Duodenal mucosa (tissue), 2 donors: Measurements from ENCODE around the gene DDX18.

Source experiments
- H3K27ac ChIP-seq: one replicate; pipeline ENCODE4 v1.7.0; 2013; ENCODE audit warnings: low read depth, low read length
- H3K27me3 ChIP-seq, 2 donors: one replicate each; pipeline ENCODE4 v1.7.0; 2013; ENCODE audit warnings: low read length in 2 of 2, control low read depth in 1 of 2; ENCODE audit not compliant: insufficient read depth in 2 of 2, control insufficient read depth in 1 of 2
- H3K36me3 ChIP-seq, 2 donors: one replicate each; pipeline ENCODE4 v1.7.0; 2013; ENCODE audit warnings: low read length in 2 of 2, control low read depth in 1 of 2; ENCODE audit not compliant: insufficient read depth in 2 of 2, control insufficient read depth in 1 of 2
- H3K4me1 ChIP-seq, 2 donors: one replicate each; pipeline ENCODE4 v1.7.0; 2013; ENCODE audit warnings: low read length in 2 of 2, control low read depth in 1 of 2; ENCODE audit not compliant: insufficient read depth in 2 of 2, control insufficient read depth in 1 of 2
- H3K4me3 ChIP-seq, 2 donors: one replicate each; pipeline ENCODE4 v1.7.0; 2013; ENCODE audit warnings: low read length in 2 of 2, low read depth in 1 of 2
- H3K9ac ChIP-seq, 2 donors: one replicate each; pipeline ENCODE4 v1.7.0; 2013; ENCODE audit warnings: low read length in 2 of 2, low read depth in 1 of 2
- H3K9me3 ChIP-seq, 2 donors: one replicate each; pipeline ENCODE4 v1.7.0; 2013; ENCODE audit warnings: low read length in 2 of 2, control low read depth in 1 of 2; ENCODE audit not compliant: control insufficient read depth in 1 of 2

Gene DDX18

GRCh38 chr2:117814417-117815264 is at the start of gene DDX18:
TSS of gene DDX18 (plus strand) at chr2:117814691. CDS start at chr2:117814778, 87 bp downstream.
- Histone ChIP-seq H3K27ac (peak within 1 kb of the TSS; percentile 68), H3K9me3 (no peaks in the 10 kb centered on the region), H3K36me3 (peaks cover 14 to 21% of the 10 kb centered on the region in 2 donors), H3K4me3 (peak within 1 kb of the TSS; percentile 83 to 91), H3K27me3 (no peaks in the 10 kb centered on the region), H3K9ac (peak within 1 kb of the TSS; percentile 85 to 91), H3K4me1 (peaks cover 9 to 15% of the 10 kb centered on the region in 2 donors)

- Histone ChIP-seq H3K4me3 (no peak overlapping the region), H3K9me3 (no peaks in the 10 kb centered on the region), H3K4me1 (no peaks in the 10 kb centered on the region), H3K9ac (no peak overlapping the region), H3K36me3 (no peaks in the 10 kb centered on the region), H3K27me3 (no peaks in the 10 kb centered on the region), H3K27ac (no peak overlapping the region)
Measured at GRCh38 chr2:117770730-117771129, 43.8 kb upstream of the DDX18 start.

GRCh38 chr2:117771969-117772630 is 42.4 kb upstream of the DDX18 start:
- Histone ChIP-seq H3K9ac (no peak overlapping the region), H3K4me3 (no peak overlapping the region), H3K27me3 (no peaks in the 10 kb centered on the region), H3K9me3 (no peaks in the 10 kb centered on the region), H3K4me1 (no peaks in the 10 kb centered on the region), H3K27ac (no peak overlapping the region), H3K36me3 (no peaks in the 10 kb centered on the region)

GRCh38 chr2:117774716-117775115 is 39.8 kb upstream of the DDX18 start:
- Histone ChIP-seq H3K36me3 (no peaks in the 10 kb centered on the region), H3K9me3 (no peaks in the 10 kb centered on the region), H3K4me3 (no peak overlapping the region), H3K4me1 (no peaks in the 10 kb centered on the region), H3K27ac (no peak overlapping the region), H3K9ac (no peak overlapping the region), H3K27me3 (no peaks in the 10 kb centered on the region)

GRCh38 chr2:117775703-117776219 is 38.7 kb upstream of the DDX18 start:
- Histone ChIP-seq H3K27ac (no peak overlapping the region), H3K4me3 (no peak overlapping the region), H3K36me3 (no peaks in the 10 kb centered on the region), H3K9me3 (no peaks in the 10 kb centered on the region), H3K4me1 (no peaks in the 10 kb centered on the region), H3K9ac (no peak overlapping the region), H3K27me3 (no peaks in the 10 kb centered on the region)

GRCh38 chr2:117776888-117777287 is 37.6 kb upstream of the DDX18 start:
- Histone ChIP-seq H3K27me3 (no peaks in the 10 kb centered on the region), H3K36me3 (no peaks in the 10 kb centered on the region), H3K4me3 (no peak overlapping the region), H3K9me3 (no peaks in the 10 kb centered on the region), H3K9ac (no peak overlapping the region), H3K4me1 (no peaks in the 10 kb centered on the region), H3K27ac (no peak overlapping the region)

- Histone ChIP-seq H3K27ac (no peak overlapping the region), H3K4me3 (no peak overlapping the region), H3K9ac (no peak overlapping the region), H3K9me3 (no peaks in the 10 kb centered on the region), H3K27me3 (no peaks in the 10 kb centered on the region), H3K4me1 (no peaks in the 10 kb centered on the region), H3K36me3 (no peaks in the 10 kb centered on the region)
Measured at GRCh38 chr2:117785740-117786139, 28.8 kb upstream of the DDX18 start.

GRCh38 chr2:117786520-117786919 is 28.0 kb upstream of the DDX18 start:
- Histone ChIP-seq H3K36me3 (no peaks in the 10 kb centered on the region), H3K4me3 (no peak overlapping the region), H3K4me1 (no peaks in the 10 kb centered on the region), H3K9me3 (no peaks in the 10 kb centered on the region), H3K27ac (no peak overlapping the region), H3K27me3 (no peaks in the 10 kb centered on the region), H3K9ac (no peak overlapping the region)

GRCh38 chr2:117789505-117789904 is 25.0 kb upstream of the DDX18 start:
- Histone ChIP-seq H3K4me3 (no peak overlapping the region), H3K27me3 (no peaks in the 10 kb centered on the region), H3K4me1 (no peaks in the 10 kb centered on the region), H3K9ac (no peak overlapping the region), H3K9me3 (no peaks in the 10 kb centered on the region), H3K36me3 (no peaks in the 10 kb centered on the region), H3K27ac (no peak overlapping the region)

- H3K27ac ChIP-seq, result no peak overlapping the region
- no peaks in the 10 kb centered on the region for H3K9me3 ChIP-seq
- no peak overlapping the region for H3K9ac ChIP-seq
- H3K4me1 ChIP-seq, result no peaks in the 10 kb centered on the region
- no peaks in the 10 kb centered on the region for H3K27me3 ChIP-seq
- H3K36me3 ChIP-seq, result no peaks in the 10 kb centered on the region
- no peak overlapping the region for H3K4me3 ChIP-seq
Measured at GRCh38 chr2:117794668-117795067, 19.8 kb upstream of the DDX18 start.
